A549 (cell line): ENCODE results near the gene L3MBTL4. TPM values are rescaled to one million over a fixed set of nuclear protein-coding genes. Genes with fewer than 3 reads are reported as not detected.

Source experiments
- ATAC-seq, 2 experiments: fragments of 200-7000 bp in 1 of 2; fragments of >200 bp in 1 of 2; cut with Nextera tagmentation in 1 of 2; cut with Tn5 transposase in 1 of 2; 3 replicates each; pipeline versions ENCODE4 v1.8.0 to v1.9.1; 2018 to 2020; ENCODE audit warnings: mild to moderate bottlenecking in 1 of 2, moderate library complexity in 1 of 2
- CTCF ChIA-PET: fragments of 300-600 bp; sonication (Branson Sonifier 250); formaldehyde crosslinking; extraction: SDS; loops from one replicate; lab custom pipeline; 2021; ENCODE audit warnings: antibody characterized with exemption, inconsistent platforms; lab: Yijun Ruan, JAX
- POLR2A ChIA-PET: fragments of 350-600 bp; formaldehyde crosslinking; extraction: SDS; loops from one replicate; lab custom pipeline; 2021; ENCODE audit warnings: antibody characterized with exemption, inconsistent platforms; lab: Yijun Ruan, JAX
- DNase-seq, 2 experiments: peaks; one replicate each; pipeline versions ENCODE4 v3.0.0 to v3.0.0-alpha.2; 2011 to 2016; ENCODE audit warnings: low read depth in 1 of 2, low spot score in 1 of 2
- FAIRE-seq: peaks from 2 replicates; lab custom pipeline; 2011; peaks lifted over from hg19 to GRCh38; lab: Jason Lieb, UNC
- H3K27ac ChIP-seq, 2 experiments: fragments of >200 bp; sonication (Bioruptor Twin); formaldehyde crosslinking; 3 replicates each; pipeline ENCODE4 v1.5.1; 2016 to 2017
- H3K4me1 ChIP-seq: fragments of >200 bp; sonication (Bioruptor Twin); formaldehyde crosslinking; 3 replicates; pipeline ENCODE4 v1.6.1; 2016
- H3K4me2 ChIP-seq: fragments of >200 bp; sonication (Bioruptor Twin); formaldehyde crosslinking; 3 replicates; pipeline ENCODE4 v1.6.1; 2016
- H3K4me3 ChIP-seq: fragments of >200 bp; sonication (Bioruptor Twin); formaldehyde crosslinking; 3 replicates; pipeline ENCODE4 v1.5.1; 2016
- H3K9me3 ChIP-seq: fragments of >200 bp; sonication (Bioruptor Twin); formaldehyde crosslinking; 3 replicates; pipeline ENCODE4 v1.6.1; 2016
- CBX8 ChIP-seq: fragments of 200-600 bp; sonication (generic); IDR thresholded peaks from 2 replicates; pipeline ENCODE4 v1.6.1; 2016
- CHD2 ChIP-seq: fragments of 150-350 bp; IDR thresholded peaks from 2 replicates; pipeline ENCODE4 v1.6.1; 2014; ENCODE audit warnings: low read length; ENCODE audit not compliant: partially characterized antibody
- FOSB ChIP-seq: fragments of 250-450 bp; sonication (Bioruptor Pico); IDR thresholded peaks from 2 replicates; pipeline ENCODE4 v1.5.0; 2020; ENCODE audit warnings: mild to moderate bottlenecking, moderate library complexity
- HOXB5 ChIP-seq: fragments of 250-450 bp; sonication (Bioruptor Pico); IDR thresholded peaks from 2 replicates; pipeline ENCODE4 v1.5.0; 2020; ENCODE audit warnings: mild to moderate bottlenecking, moderate library complexity
- MAFK ChIP-seq: fragments of 450-650 bp; IDR thresholded peaks from 2 replicates; pipeline ENCODE4 v1.6.1; 2014; ENCODE audit not compliant: partially characterized antibody
- MAZ ChIP-seq: fragments of 150-350 bp; IDR thresholded peaks from 2 replicates; pipeline ENCODE4 v1.6.1; 2014; ENCODE audit warnings: antibody characterized with exemption, low read depth, low read length, borderline replicate concordance
- MYC ChIP-seq: IDR thresholded peaks from 2 replicates; pipeline ENCODE4 v1.6.1; 2012; ENCODE audit warnings: mild to moderate bottlenecking, inconsistent platforms, low read length, improper control_type of control experiment, borderline replicate concordance
- NPAS2 ChIP-seq: fragments of 250-450 bp; sonication (Bioruptor Pico); IDR thresholded peaks from 2 replicates; pipeline ENCODE4 v1.8.0; 2022; ENCODE audit warnings: mild to moderate bottlenecking, moderate library complexity, borderline replicate concordance
- NR3C1 ChIP-seq: fragments of >200 bp; sonication (Bioruptor Twin); formaldehyde crosslinking; IDR thresholded peaks from 3 replicates; pipeline ENCODE4 v1.6.1; 2017
- PHF8 ChIP-seq: fragments of 200-600 bp; sonication (generic); IDR thresholded peaks from 2 replicates; pipeline ENCODE4 v1.6.1; 2016; ENCODE audit warnings: low read depth, mild to moderate bottlenecking, antibody characterized with exemption, moderate library complexity, borderline replicate concordance
- RNF2 ChIP-seq: fragments of 200-600 bp; sonication (generic); IDR thresholded peaks from 2 replicates; pipeline ENCODE4 v1.6.1; 2016; ENCODE audit warnings: low read depth, mild to moderate bottlenecking, antibody characterized with exemption, moderate library complexity, borderline replicate concordance
- TP53 ChIP-seq: fragments of 250-450 bp; sonication (Bioruptor Pico); IDR thresholded peaks from 2 replicates; pipeline ENCODE4 v1.5.0; 2021; ENCODE audit warnings: mild to moderate bottlenecking, moderate library complexity
- ZFP36 ChIP-seq: fragments of 450-650 bp; IDR thresholded peaks from 2 replicates; pipeline ENCODE4 v1.6.1; 2014; ENCODE audit warnings: borderline replicate concordance; ENCODE audit not compliant: partially characterized antibody
- ZSCAN20 ChIP-seq: fragments of 250-450 bp; sonication (Bioruptor Pico); IDR thresholded peaks from 2 replicates; pipeline ENCODE4 v1.8.0; 2022; ENCODE audit warnings: mild to moderate bottlenecking, moderate library complexity
- WGBS: methylation state at CpG from one replicate; pipeline ENCODE4 v1.1.6; 2017; ENCODE audit errors: missing lambda C conversion rate; 5-methylcytosine and 5-hydroxymethylcytosine counted together
- polyA plus RNA-seq, 4 experiments: library from polyadenylated mRNA; depleted of rRNA in 3 of 4; stranded (reverse); fragments of >200 nt; fragmentation: RNase III in 1 of 4; extraction: RNeasy Plus Mini Kit Qiagen cat#74134 plus additional on column Dnase treatment in 1 of 4; gene quantifications; 2 replicates in 3 of 4; 3 replicates in 1 of 4; pipeline ENCODE4 v1.2.3, GENCODE V29; 2011 to 2017
- TF ChIP-seq, protein P1 (sequence below): fragments of 200-600 bp; sonication (generic); IDR thresholded peaks from 2 replicates; pipeline ENCODE4 v1.6.1; 2016; ENCODE audit warnings: antibody characterized with exemption, mild to moderate bottlenecking, moderate library complexity
- TF ChIP-seq, protein P2 (sequence below): IDR thresholded peaks from 2 replicates; pipeline ENCODE4 v1.6.1; 2012; ENCODE audit warnings: low read depth, borderline replicate concordance
- TF ChIP-seq, protein P3 (sequence below): fragments of 250-450 bp; sonication (Bioruptor Pico); IDR thresholded peaks from 2 replicates; pipeline ENCODE4 v1.5.0; 2021; ENCODE audit warnings: mild to moderate bottlenecking, moderate library complexity, borderline replicate concordance
- TF ChIP-seq, protein P4 (sequence below): fragments of 150-350 bp; IDR thresholded peaks from 2 replicates; pipeline ENCODE4 v1.6.1; 2014; ENCODE audit warnings: low read depth, mild to moderate bottlenecking, low read length

Gene L3MBTL4
- polyA plus RNA-seq, 2 of the 4 experiments (the other 2 are of a cell fraction): 0.03 to 0.06 TPM

DNA sequence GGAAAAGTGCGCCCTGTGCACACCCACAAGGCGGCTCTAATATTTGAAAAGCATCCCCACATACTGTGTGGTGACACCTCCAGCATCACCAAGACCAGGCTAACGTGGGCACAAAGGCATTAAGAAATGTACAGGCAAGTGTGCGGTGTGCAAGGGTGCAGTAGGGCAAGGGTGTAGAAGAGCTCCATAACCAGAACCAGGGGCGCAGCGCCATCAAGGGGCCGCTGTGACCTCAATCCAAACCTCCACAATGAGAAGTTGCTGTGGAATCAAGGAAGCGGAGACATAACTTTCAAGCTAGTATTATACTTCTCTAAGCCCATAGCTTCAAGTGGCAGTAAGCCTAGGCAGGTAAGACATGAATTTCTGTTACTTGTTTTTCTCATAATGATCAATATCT, 13.0 kb downstream of the L3MBTL4 start (continued):
- TF ChIP-seq, protein P1, sequence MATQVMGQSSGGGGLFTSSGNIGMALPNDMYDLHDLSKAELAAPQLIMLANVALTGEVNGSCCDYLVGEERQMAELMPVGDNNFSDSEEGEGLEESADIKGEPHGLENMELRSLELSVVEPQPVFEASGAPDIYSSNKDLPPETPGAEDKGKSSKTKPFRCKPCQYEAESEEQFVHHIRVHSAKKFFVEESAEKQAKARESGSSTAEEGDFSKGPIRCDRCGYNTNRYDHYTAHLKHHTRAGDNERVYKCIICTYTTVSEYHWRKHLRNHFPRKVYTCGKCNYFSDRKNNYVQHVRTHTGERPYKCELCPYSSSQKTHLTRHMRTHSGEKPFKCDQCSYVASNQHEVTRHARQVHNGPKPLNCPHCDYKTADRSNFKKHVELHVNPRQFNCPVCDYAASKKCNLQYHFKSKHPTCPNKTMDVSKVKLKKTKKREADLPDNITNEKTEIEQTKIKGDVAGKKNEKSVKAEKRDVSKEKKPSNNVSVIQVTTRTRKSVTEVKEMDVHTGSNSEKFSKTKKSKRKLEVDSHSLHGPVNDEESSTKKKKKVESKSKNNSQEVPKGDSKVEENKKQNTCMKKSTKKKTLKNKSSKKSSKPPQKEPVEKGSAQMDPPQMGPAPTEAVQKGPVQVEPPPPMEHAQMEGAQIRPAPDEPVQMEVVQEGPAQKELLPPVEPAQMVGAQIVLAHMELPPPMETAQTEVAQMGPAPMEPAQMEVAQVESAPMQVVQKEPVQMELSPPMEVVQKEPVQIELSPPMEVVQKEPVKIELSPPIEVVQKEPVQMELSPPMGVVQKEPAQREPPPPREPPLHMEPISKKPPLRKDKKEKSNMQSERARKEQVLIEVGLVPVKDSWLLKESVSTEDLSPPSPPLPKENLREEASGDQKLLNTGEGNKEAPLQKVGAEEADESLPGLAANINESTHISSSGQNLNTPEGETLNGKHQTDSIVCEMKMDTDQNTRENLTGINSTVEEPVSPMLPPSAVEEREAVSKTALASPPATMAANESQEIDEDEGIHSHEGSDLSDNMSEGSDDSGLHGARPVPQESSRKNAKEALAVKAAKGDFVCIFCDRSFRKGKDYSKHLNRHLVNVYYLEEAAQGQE: no peak
- TF ChIP-seq CBX8 (no peak), ZFP36 (no peak), NPAS2 (CRISPR knock-in tag) (no peak), MAFK (no peak), MYC (no peak), ZSCAN20 (CRISPR knock-in tag) (no peak), HOXB5 (CRISPR knock-in tag) (no peak), CHD2 (no peak), TP53 (CRISPR knock-in tag) (no peak), MAZ (no peak)

DNA sequence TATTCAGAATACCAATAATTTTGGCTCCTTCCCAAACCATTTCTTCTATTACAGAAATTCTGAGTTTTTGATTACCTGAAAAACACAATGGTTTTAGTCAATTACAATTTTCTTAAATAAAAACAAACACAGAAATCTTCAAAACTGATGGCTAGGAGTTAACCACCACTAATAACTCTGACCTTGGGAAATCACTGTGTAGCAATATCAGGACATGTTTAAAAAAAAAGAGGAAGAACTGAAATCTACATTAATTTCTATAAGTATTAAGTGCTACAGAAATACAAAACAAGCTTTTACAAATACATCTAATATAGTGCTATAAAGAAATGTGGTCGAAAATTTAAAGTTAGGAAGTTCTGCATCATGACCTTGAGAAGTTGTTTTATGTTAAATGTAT, 14.9 kb downstream of the L3MBTL4 start:
- ChIA-PET POLR2A (no interaction called here), CTCF (no interaction called here)
- no peak for ATAC-seq
- Histone ChIP-seq H3K4me3 (no peak overlapping the region), H3K9me3 (no peaks in the 10 kb centered on the region), H3K4me2 (no peak overlapping the region), H3K4me1 (no peaks in the 10 kb centered on the region), H3K27ac (no peak overlapping the region)
- DNase-seq: no peak
- 3% methylated on average over 1 of the region's 1 CpG for WGBS
- FAIRE-seq: no peak
- no peak for TF ChIP-seq MAFK
- TF ChIP-seq PHF8: no peak
- TF ChIP-seq FOSB (CRISPR knock-in tag): no peak
- no peak for TF ChIP-seq TP53 (CRISPR knock-in tag)
- TF ChIP-seq, protein P2, sequence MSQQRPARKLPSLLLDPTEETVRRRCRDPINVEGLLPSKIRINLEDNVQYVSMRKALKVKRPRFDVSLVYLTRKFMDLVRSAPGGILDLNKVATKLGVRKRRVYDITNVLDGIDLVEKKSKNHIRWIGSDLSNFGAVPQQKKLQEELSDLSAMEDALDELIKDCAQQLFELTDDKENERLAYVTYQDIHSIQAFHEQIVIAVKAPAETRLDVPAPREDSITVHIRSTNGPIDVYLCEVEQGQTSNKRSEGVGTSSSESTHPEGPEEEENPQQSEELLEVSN: no peak
- no peak for TF ChIP-seq RNF2
- TF ChIP-seq NR3C1: no peak
- TF ChIP-seq, protein P3, sequence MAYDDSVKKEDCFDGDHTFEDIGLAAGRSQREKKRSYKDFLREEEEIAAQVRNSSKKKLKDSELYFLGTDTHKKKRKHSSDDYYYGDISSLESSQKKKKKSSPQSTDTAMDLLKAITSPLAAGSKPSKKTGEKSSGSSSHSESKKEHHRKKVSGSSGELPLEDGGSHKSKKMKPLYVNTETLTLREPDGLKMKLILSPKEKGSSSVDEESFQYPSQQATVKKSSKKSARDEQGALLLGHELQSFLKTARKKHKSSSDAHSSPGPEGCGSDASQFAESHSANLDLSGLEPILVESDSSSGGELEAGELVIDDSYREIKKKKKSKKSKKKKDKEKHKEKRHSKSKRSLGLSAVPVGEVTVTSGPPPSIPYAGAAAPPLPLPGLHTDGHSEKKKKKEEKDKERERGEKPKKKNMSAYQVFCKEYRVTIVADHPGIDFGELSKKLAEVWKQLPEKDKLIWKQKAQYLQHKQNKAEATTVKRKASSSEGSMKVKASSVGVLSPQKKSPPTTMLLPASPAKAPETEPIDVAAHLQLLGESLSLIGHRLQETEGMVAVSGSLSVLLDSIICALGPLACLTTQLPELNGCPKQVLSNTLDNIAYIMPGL (CRISPR knock-in tag): no peak
- no peak for TF ChIP-seq ZSCAN20 (CRISPR knock-in tag)
- TF ChIP-seq, protein P4, sequence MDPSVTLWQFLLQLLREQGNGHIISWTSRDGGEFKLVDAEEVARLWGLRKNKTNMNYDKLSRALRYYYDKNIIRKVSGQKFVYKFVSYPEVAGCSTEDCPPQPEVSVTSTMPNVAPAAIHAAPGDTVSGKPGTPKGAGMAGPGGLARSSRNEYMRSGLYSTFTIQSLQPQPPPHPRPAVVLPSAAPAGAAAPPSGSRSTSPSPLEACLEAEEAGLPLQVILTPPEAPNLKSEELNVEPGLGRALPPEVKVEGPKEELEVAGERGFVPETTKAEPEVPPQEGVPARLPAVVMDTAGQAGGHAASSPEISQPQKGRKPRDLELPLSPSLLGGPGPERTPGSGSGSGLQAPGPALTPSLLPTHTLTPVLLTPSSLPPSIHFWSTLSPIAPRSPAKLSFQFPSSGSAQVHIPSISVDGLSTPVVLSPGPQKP: no peak
